ENCODE results near the gene TRMT112.
A peak's percentile ranks its signal among the peaks of the same experiment; 100 is the strongest.
"Not testable (repeated sequence)": the region's sequence is repeated elsewhere in the genome, so short reads cannot be mapped to it uniquely, and the experiment has no call there.

The TRMT112 gene

GRCh38 chr11:64313491-64314145, 3.7 kb downstream of the TRMT112 start:
- DNase-seq: peak in 18 of 56 donors; percentile 14 to 69 (median 38)

DNA sequence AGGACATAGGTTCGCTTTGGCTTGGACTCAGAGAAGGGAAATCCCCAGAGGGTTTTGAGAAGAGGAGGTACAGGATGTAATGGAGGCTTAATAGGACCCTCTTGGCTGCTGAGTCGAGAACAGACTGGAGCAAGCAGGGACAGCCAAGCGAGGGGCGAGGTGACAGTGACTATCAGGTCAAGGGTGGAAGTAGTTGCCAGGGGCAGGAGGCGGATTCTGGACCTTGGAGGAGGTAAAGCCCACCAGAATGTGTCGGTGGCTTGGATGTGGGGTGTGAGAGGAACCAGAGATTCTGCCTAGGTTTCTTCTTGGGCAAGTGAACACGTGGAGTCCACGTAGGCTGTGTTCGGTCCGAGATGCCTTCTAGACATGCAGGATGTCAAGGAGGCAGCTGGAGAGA, 4.4 kb downstream of the TRMT112 start:
- no peak for DNase-seq

DNA sequence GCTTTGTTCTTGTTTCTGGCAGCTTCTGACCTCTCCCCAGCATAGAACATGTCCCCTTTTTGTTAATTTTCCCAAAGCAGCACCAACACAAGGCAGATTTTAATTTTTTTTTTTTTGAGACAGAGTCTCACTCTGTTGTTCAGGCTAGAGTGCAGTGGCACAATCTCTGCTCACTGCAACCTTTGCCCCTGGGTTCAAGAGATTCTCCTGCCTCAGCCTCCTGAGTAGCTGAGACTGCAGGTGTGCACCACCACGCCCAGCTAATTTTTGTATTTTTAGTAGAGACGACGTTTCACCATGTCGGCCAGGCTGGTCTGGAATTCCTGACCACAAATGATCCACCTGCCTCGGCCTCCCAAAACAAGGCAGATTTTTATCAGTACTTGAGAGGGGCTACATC, 9.6 kb downstream of the TRMT112 start:
- DNase-seq: not testable (repeated sequence)

- DNase-seq: peak in 8 of 56 donors; percentile 12 to 38 (median 34)
Measured at GRCh38 chr11:64306876-64307622, 10.3 kb downstream of the TRMT112 start.

GRCh38 chr11:64306563-64306875, 10.8 kb downstream of the TRMT112 start:
- DNase-seq: no peak

GRCh38 chr11:64305691-64306562, 11.4 kb downstream of the TRMT112 start:
- DNase-seq: peak in 43 of 56 donors; percentile 17 to 82 (median 59)

- DNase-seq: peak; percentile 82 to 100 (median 99)
Measured at GRCh38 chr11:64305075-64305690, 12.2 kb downstream of the TRMT112 start, which contains the start of gene ESRRA. TSS of gene ESRRA (plus strand) at chr11:64305524. CDS start at chr11:64307180, 1,656 bp downstream.

DNA sequence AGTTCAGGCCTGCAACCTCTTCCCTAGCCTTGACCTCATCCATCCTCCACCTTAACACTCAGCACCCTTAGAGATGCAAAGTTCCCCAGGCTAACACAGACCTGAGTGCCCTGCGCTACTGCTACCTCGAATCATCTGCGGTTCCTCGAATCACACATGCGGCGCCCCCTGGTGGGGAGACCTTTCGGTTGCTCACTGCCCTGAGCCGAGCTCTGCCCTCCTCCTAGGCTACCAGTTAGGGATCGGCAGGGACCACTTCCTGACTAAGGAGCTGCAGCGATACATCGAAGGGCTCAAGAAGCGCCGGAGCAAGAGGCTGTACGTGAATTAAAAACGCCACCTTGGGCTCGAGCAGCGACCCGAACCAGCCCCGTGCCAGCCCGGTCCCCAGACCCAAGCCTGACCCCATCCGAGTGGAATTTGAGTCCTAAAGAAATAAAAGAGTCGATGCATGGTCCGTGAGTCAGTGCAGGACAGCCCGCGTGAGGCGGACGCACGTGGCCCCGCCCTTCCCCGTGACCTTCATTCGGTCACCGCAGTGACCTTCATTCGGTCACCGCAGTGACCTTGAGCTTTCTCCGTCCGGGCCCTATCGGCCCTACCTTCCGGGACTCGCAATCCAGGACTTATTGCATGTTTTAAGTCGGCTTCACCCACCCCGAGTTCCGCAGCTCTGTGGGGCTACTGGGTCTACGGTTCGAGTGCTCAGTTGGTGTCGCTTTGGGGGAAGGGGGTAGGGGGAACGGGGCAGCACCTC, 12.9 kb downstream of the TRMT112 start:
- peak in 55 of 56 donors; percentile 38 to 96 (median 74) for DNase-seq

DNA sequence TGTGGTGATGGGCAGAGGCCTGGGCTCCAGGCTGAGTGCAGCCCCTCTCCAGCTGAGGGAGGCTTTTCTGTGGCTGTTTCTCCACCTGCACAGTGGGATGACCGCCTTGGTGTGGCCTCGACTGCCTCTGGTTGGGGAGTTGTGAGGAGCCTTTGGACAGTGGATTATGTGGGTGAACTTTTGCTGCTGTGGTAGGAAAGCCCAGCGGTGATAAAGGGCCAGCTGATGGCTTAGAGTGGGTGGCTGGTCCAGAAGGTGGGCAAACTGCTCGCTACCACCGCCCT, 13.4 kb downstream of the TRMT112 start:
- DNase-seq: no peak

DNA sequence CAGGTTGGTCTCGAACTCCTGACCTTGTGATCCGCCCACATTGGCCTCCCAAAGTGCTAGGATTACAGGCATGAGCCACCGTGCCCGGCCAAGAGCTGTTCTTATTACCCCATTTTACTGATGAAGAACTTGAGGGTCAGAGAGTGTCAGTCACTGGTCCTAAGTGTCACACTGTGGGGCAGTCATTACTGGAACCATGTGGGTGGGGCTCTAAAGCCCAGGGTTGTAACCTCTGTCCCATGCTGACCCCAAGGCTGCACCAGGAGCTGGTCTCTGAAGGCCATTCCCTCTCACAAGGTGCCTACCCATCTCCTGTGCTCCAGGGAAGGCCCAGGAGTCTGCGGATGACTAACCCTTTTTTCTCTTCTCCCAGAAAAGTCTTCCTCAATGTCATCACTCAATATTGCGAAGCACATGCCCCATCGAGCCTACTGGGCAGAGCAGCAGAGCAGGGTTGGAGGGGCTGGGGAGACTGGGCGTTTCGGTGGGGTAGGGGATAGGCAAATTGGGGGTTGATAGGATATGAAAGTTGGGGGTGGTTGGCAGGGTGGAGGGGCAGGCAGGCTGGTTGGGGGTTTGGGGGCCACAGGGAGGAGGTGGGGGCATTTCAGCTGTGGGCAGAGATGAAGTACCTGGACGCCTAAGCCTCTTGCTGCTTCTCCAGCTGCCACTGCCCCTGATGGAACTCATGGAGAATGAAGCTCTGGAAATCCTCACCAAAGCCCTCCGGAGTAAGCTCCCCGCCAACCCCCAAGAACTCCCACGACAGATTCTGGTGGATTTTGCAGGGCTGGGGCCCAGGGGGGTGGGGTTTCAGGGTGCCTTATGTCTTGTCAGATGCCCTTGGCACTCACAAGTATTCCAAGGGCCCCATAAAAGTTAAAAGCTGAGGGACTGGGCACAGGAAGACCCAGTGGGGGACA, 14.0 kb downstream of the TRMT112 start:
- no peak for DNase-seq

- DNase-seq: peak in 1 of 56 donors; percentile 18
Measured at GRCh38 chr11:64299847-64300648, 17.3 kb downstream of the TRMT112 start, which contains the start of gene CATSPERZ. TSS of gene CATSPERZ (plus strand) at chr11:64300358. CDS start at chr11:64300411, 53 bp downstream.

DNA sequence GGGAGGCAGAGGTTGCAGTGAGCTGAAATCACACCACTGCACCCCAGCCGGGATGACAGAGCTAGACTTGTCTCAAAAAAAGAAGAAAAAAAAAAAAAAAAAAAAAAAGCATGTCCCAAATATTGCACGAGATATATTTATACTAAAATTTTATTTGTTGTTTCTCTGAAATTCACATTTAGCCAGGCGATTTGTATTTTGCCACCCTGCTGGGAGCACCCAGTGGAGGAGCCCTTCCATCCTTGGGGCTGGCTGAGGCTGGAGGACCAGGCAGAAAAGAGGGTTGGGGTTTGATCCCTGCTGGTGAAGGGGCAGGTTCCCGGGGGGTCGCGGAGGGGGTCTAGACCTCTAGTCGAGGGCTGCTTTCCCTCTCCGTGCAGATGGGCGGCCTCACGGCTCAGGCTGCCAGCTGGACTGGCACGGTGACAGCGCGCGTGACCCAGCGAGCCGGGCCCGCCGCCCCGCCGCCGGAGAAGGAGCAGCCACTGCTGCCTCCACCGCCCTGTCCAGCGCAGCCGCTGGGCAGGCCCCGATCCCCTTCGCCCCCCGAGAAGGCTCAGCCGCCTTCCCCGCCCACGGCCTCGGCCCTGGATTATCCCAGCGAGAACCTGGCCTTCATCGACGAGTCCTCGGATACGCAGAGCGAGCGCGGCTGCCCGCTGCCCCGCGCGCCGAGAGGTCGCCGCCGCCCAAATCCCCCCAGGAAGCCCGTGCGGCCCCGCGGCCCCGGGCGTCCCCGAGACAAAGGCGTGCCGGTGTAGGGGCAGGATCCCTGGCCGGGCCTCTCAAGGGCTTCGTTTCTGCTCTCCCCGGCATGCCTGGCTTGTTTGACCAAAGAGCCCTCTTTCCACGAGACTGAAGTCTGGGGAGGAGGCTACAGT, 18.2 kb downstream of the TRMT112 start:
- DNase-seq: peak in 49 of 56 donors; percentile 26 to 84 (median 57)

- DNase-seq: no peak
Measured at GRCh38 chr11:64297699-64298358, 19.5 kb downstream of the TRMT112 start.

DNA sequence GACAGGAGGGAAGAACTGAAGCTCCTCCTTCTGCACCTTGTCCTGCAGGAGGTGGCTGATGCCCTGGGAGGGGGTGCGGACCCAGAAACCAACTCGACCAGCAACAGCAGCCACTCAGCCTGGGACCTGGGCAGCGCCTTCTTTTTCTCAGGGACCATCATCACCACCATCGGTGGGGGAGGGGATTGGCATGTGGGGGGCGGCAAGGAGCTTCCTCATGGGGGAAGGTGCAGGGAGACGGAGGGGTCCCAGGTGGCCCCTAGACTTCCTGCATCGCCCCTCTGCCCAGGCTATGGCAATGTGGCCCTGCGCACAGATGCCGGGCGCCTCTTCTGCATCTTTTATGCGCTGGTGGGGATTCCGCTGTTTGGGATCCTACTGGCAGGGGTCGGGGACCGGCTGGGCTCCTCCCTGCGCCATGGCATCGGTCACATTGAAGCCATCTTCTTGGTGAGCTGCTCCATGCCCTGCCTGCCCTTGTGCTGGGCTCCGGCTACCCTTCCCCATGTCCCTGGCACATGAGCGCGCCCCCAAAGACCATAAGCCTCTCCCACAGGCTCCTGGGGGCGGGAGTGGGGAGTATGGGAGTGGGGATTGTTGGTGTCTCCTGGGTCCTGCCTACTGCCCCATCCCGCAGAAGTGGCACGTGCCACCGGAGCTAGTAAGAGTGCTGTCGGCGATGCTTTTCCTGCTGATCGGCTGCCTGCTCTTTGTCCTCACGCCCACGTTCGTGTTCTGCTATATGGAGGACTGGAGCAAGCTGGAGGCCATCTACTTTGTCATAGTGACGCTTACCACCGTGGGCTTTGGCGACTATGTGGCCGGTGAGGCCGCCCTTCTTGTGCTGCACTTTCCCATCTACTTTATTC, 20.3 kb downstream of the TRMT112 start:
- no peak for DNase-seq

- no peak for DNase-seq
Measured at GRCh38 chr11:64296236-64296635, 21.1 kb downstream of the TRMT112 start.

GRCh38 chr11:64295760-64296159, 21.6 kb downstream of the TRMT112 start:
- DNase-seq: no peak

Measured in amygdala (tissue), 56 donors.